ENCODE measurements around the gene PDE2A.

GRCh38 chr11:72679869-72680268, 5.6 kb upstream of the PDE2A start:
- TF ChIP-seq CTCF (IDR thresholded peaks at IDR 0.05) (no peak), POLR2AphosphoS5 (IDR thresholded peaks at IDR 0.05; ENCODE audit: low read depth, low read length) (no peak), REST (IDR thresholded peaks at IDR 0.05; ENCODE audit: insufficient read depth in 1 of 2, low read depth in 2 of 2, low read length in 1 of 2) (no peak), SIN3A (IDR thresholded peaks at IDR 0.05; ENCODE audit: borderline replicate concordance, insufficient read depth, low read depth, low read length) (no peak), TCF7L2 (IDR thresholded peaks at IDR 0.05; ENCODE audit: low read depth, low read length) (no peak)

All from Panc1 (cell line).